Measurements from ENCODE around the gene CSNK1D.

DNA sequence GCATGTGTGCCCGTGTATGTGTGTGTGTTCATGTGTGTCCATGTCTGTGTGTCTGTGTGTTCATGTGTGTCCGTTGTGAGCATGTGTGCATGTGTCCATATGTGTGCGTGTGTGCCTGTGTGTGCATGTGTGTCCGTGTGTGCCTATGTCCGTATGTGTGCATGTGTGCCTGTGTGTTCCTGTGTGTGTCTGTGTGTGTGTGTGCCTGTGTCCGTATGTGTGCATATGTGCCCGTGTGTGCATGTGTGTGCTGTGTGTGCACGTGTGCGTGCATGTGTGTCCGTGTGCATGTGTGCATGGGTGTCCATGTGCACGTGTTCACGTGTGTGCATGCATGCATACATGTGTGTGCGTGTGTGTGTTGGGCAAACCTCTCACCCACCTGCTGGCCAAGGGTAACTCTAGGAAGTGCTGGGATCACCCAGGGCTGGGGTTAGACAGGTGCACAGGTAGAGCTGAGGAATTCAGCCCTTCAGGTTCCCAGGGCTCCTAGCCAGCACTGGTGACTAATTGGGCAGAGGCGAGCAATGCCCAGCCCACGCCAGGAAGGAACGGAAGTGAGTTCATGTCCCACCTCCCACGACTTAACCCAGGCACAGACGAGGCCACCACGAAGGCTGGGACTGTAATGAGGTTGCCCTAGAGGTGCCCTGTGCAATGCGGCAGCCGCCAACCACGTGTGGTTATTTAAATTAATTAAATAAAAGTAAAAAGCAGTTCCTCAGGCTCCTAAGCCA, 8.2 kb upstream of the CSNK1D start:
- TF ChIP-seq, protein P1, sequence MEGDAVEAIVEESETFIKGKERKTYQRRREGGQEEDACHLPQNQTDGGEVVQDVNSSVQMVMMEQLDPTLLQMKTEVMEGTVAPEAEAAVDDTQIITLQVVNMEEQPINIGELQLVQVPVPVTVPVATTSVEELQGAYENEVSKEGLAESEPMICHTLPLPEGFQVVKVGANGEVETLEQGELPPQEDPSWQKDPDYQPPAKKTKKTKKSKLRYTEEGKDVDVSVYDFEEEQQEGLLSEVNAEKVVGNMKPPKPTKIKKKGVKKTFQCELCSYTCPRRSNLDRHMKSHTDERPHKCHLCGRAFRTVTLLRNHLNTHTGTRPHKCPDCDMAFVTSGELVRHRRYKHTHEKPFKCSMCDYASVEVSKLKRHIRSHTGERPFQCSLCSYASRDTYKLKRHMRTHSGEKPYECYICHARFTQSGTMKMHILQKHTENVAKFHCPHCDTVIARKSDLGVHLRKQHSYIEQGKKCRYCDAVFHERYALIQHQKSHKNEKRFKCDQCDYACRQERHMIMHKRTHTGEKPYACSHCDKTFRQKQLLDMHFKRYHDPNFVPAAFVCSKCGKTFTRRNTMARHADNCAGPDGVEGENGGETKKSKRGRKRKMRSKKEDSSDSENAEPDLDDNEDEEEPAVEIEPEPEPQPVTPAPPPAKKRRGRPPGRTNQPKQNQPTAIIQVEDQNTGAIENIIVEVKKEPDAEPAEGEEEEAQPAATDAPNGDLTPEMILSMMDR (IDR thresholded peaks at IDR 0.05; ENCODE audit: low read depth, low read length, poor library complexity, severe bottlenecking) = no peak
- TF ChIP-seq EZH2phosphoT487 (IDR thresholded peaks at IDR 0.05; ENCODE audit: borderline replicate concordance, low read length) = no peak
